Osteoblast (primary cell): ENCODE results near the gene SLC49A3. TPM values are rescaled to one million over a fixed set of nuclear protein-coding genes. Genes with fewer than 3 reads are reported as not detected.
A peak's percentile ranks its signal among the peaks of the same experiment; 100 is the strongest.

ENCODE experiments used
- DNase-seq: peaks from one replicate; pipeline ENCODE4 v3.0.0; 2011; ENCODE audit warnings: low spot score, mixed read lengths; ENCODE audit not compliant: insufficient read length; ENCODE audit errors: missing footprints
- H2AFZ ChIP-seq: 2 replicates; pipeline ENCODE4 v1.6.0; 2011; ENCODE audit warnings: mild to moderate bottlenecking, low read length
- H3K27ac ChIP-seq: 2 replicates; pipeline ENCODE4 v1.5.1; 2011; ENCODE audit warnings: mild to moderate bottlenecking, low read depth, low read length, moderate library complexity
- H3K27me3 ChIP-seq: 2 replicates; pipeline ENCODE4 v1.6.0; 2012; ENCODE audit warnings: mild to moderate bottlenecking, control low read depth, inconsistent platforms, low read length, moderate library complexity; ENCODE audit not compliant: insufficient read depth
- H3K36me3 ChIP-seq: 2 replicates; pipeline ENCODE4 v1.5.1; 2011; ENCODE audit warnings: mild to moderate bottlenecking, low read length, control low read depth, moderate library complexity; ENCODE audit not compliant: insufficient read depth
- H3K4me1 ChIP-seq: 2 replicates; pipeline ENCODE4 v1.5.1; 2011; ENCODE audit warnings: mild to moderate bottlenecking, low read length, control low read depth, moderate library complexity; ENCODE audit not compliant: insufficient read depth
- H3K4me2 ChIP-seq: 2 replicates; pipeline ENCODE4 v1.6.0; 2011; ENCODE audit warnings: mild to moderate bottlenecking, low read length; ENCODE audit not compliant: insufficient read depth
- H3K4me3 ChIP-seq: fragments of 200-600 bp; sonication (generic); 3 replicates; pipeline ENCODE4 v1.5.1; 2012; ENCODE audit warnings: mild to moderate bottlenecking, low read length, inconsistent platforms; ENCODE audit not compliant: insufficient read depth
- H3K79me2 ChIP-seq: 2 replicates; pipeline ENCODE4 v1.6.0; 2012; ENCODE audit warnings: mild to moderate bottlenecking, low read length, control low read depth, inconsistent platforms; ENCODE audit not compliant: insufficient read depth
- H3K9me3 ChIP-seq: 2 replicates; pipeline ENCODE4 v1.5.1; 2011; ENCODE audit warnings: low read depth, low read length, control low read depth
- H4K20me1 ChIP-seq: 2 replicates; pipeline ENCODE4 v1.6.0; 2012; ENCODE audit warnings: mild to moderate bottlenecking, low read length, control low read depth; ENCODE audit not compliant: insufficient read depth
- CTCF ChIP-seq: IDR thresholded peaks from 2 replicates; pipeline ENCODE4 v1.5.1; 2011; ENCODE audit warnings: mild to moderate bottlenecking, low read depth, low read length, moderate library complexity; ENCODE audit errors: extremely low read depth
- total RNA-seq: library from RNA; depleted of rRNA; stranded (reverse); fragments of >200 nt; gene quantifications from 2 replicates; pipeline ENCODE4 v1.2.3, GENCODE V29; 2012

Gene SLC49A3
- total RNA-seq, 1 donor = 11.6 TPM

GRCh38 chr4:680928-681645, 7.9 kb downstream of the SLC49A3 start:
- Histone ChIP-seq H3K36me3 (no peaks in the 10 kb centered on the region), H3K27ac (no peak overlapping the region), H3K4me2 (peak overlapping the region; percentile 79), H3K9me3 (no peaks in the 10 kb centered on the region), H4K20me1 (peaks cover 11% of the 10 kb centered on the region), H3K79me2 (no peaks in the 10 kb centered on the region), H2AFZ (peak overlapping the region; percentile 35), H3K27me3 (no peaks in the 10 kb centered on the region), H3K4me3 (peak overlapping the region; percentile 67), H3K4me1 (peaks cover 11% of the 10 kb centered on the region)
- no peak for TF ChIP-seq CTCF
- DNase-seq = peak; percentile 98

GRCh38 chr4:680551-680927, 8.4 kb downstream of the SLC49A3 start:
- no peak for TF ChIP-seq CTCF
- Histone ChIP-seq H3K27me3 (no peaks in the 10 kb centered on the region), H3K36me3 (no peaks in the 10 kb centered on the region), H3K4me3 (peak overlapping the region; percentile 67), H2AFZ (no peak overlapping the region), H3K4me2 (peak overlapping the region; percentile 79), H3K79me2 (peaks cover 4% of the 10 kb centered on the region), H4K20me1 (peaks cover 11% of the 10 kb centered on the region), H3K9me3 (no peaks in the 10 kb centered on the region), H3K27ac (no peak overlapping the region), H3K4me1 (peaks cover 12% of the 10 kb centered on the region)
- DNase-seq = peak; percentile 95

GRCh38 chr4:680091-680490, 8.9 kb downstream of the SLC49A3 start:
- Histone ChIP-seq H3K27me3 (no peaks in the 10 kb centered on the region), H3K4me2 (peak overlapping the region; percentile 79)

More at GRCh38 chr4:680091-680490, 8.9 kb downstream of the SLC49A3 start:
- H3K79me2 ChIP-seq = peaks cover 9% of the 10 kb centered on the region
- H2AFZ ChIP-seq = no peak overlapping the region
- DNase-seq = no peak
- no peaks in the 10 kb centered on the region for H3K9me3 ChIP-seq
- H3K27ac ChIP-seq = no peak overlapping the region
- H3K36me3 ChIP-seq = no peaks in the 10 kb centered on the region
- H4K20me1 ChIP-seq = peaks cover 11% of the 10 kb centered on the region
- no peak for TF ChIP-seq CTCF
- H3K4me1 ChIP-seq = peaks cover 17% of the 10 kb centered on the region
- no peak overlapping the region for H3K4me3 ChIP-seq
